Mesendoderm (in vitro differentiated cells): Measurements from ENCODE around the gene LRP11.
"Not testable (repeated sequence)": the region's sequence is repeated elsewhere in the genome, so short reads cannot be mapped to it uniquely, and the experiment has no call there.

Source experiments
- DNase-seq: peaks from one replicate; pipeline ENCODE4 v3.0.0; 2013
- H2AK5ac ChIP-seq: 2 replicates; pipeline ENCODE4 v1.6.1; 2013; ENCODE audit warnings: low read length, inconsistent platforms
- H2BK120ac ChIP-seq: 2 replicates; pipeline ENCODE4 v1.6.1; 2013; ENCODE audit warnings: low read depth, mild to moderate bottlenecking, low read length, moderate library complexity, mixed read lengths
- H2BK15ac ChIP-seq: replicated peaks from 2 replicates; pipeline ENCODE4 v1.6.1; 2013; ENCODE audit warnings: low read depth, mild to moderate bottlenecking, moderate library complexity
- H2BK5ac ChIP-seq: 2 replicates; pipeline ENCODE4 v1.6.1; 2013; ENCODE audit warnings: low read length, inconsistent platforms
- H3K18ac ChIP-seq: 2 replicates; pipeline ENCODE4 v1.6.1; 2013; ENCODE audit warnings: mild to moderate bottlenecking, low read length, mixed read lengths
- H3K23ac ChIP-seq: one replicate; pipeline ENCODE4 v1.6.1; 2013; ENCODE audit warnings: low read length
- H3K27ac ChIP-seq: 2 replicates; pipeline ENCODE4 v1.5.1; 2013; ENCODE audit warnings: low read depth, mild to moderate bottlenecking, inconsistent platforms, low read length, moderate library complexity
- H3K27me3 ChIP-seq: 2 replicates; pipeline ENCODE4 v1.6.1; 2013; ENCODE audit warnings: low read length, control low read depth, mild to moderate bottlenecking, inconsistent platforms; ENCODE audit not compliant: insufficient read depth, poor library complexity
- H3K36me3 ChIP-seq: 2 replicates; pipeline ENCODE4 v1.6.1; 2013; ENCODE audit warnings: low read length, inconsistent platforms; ENCODE audit not compliant: control insufficient read depth, insufficient read depth
- H3K4ac ChIP-seq: one replicate; pipeline ENCODE4 v1.6.1; 2013; ENCODE audit warnings: low read depth, mild to moderate bottlenecking, low read length, moderate library complexity
- H3K4me1 ChIP-seq: 2 replicates; pipeline ENCODE4 v1.6.1; 2013; ENCODE audit warnings: low read depth, low read length, inconsistent platforms; ENCODE audit not compliant: control insufficient read depth
- H3K4me2 ChIP-seq: 2 replicates; pipeline ENCODE4 v1.6.1; 2013; ENCODE audit warnings: low read length
- H3K4me3 ChIP-seq: 2 replicates; pipeline ENCODE4 v1.5.1; 2013; ENCODE audit warnings: mild to moderate bottlenecking, low read length
- H3K56ac ChIP-seq: one replicate; pipeline ENCODE4 v1.6.1; 2013; ENCODE audit warnings: low read length
- H3K79me1 ChIP-seq: 2 replicates; pipeline ENCODE4 v1.6.1; 2013; ENCODE audit warnings: low read length, inconsistent platforms
- H3K79me2 ChIP-seq: 2 replicates; pipeline ENCODE4 v1.6.1; 2013; ENCODE audit warnings: mild to moderate bottlenecking, low read length; ENCODE audit not compliant: control insufficient read depth, insufficient read depth
- H3K9ac ChIP-seq: 2 replicates; pipeline ENCODE4 v1.6.1; 2013; ENCODE audit warnings: low read length, inconsistent platforms
- H4K5ac ChIP-seq: one replicate; pipeline ENCODE4 v1.6.1; 2013; ENCODE audit warnings: low read length
- H4K8ac ChIP-seq: one replicate; pipeline ENCODE4 v1.6.1; 2013; ENCODE audit warnings: low read depth, mild to moderate bottlenecking, control low read depth, low read length, moderate library complexity
- WGBS: extraction: QIAGEN DNeasy Blood & Tissue Kit; methylation state at CpG from one replicate; pipeline ENCODE4 v1.1.7; 2013; ENCODE audit warnings: low lambda C conversion rate, missing lambda C conversion rate; ENCODE audit not compliant: insufficient coverage; ENCODE audit errors: extremely low coverage; 5-methylcytosine and 5-hydroxymethylcytosine counted together

The LRP11 gene

DNA sequence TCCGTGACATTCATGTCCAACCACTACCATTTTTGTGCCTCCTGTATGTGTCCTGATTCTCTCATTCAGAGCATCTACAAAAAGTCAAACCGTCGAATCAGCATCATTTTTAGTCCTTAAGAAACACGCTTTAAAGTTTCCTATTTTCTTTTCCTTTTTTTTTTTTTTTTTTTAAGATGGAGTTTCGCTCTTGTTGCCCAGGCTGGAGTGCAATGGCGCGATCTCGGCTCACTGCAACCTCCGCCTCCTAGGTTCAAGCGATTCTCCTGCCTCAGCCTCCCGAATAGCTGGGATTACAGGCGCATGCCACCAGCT is 1.8 kb downstream of the LRP11 start:
- not testable (repeated sequence) for H2BK120ac ChIP-seq, H3K4me1 ChIP-seq, H4K8ac ChIP-seq, H3K23ac ChIP-seq, H3K4me3 ChIP-seq, H4K5ac ChIP-seq, H3K79me1 ChIP-seq, H3K9ac ChIP-seq, H3K36me3 ChIP-seq, H3K27me3 ChIP-seq, H3K27ac ChIP-seq, H3K4me2 ChIP-seq, H2BK15ac ChIP-seq, H3K79me2 ChIP-seq, H2AK5ac ChIP-seq, H3K56ac ChIP-seq, H3K4ac ChIP-seq, DNase-seq, H3K18ac ChIP-seq, H2BK5ac ChIP-seq
- no CpG with 5 or more reads among the region's 12 CpGs for WGBS

DNA sequence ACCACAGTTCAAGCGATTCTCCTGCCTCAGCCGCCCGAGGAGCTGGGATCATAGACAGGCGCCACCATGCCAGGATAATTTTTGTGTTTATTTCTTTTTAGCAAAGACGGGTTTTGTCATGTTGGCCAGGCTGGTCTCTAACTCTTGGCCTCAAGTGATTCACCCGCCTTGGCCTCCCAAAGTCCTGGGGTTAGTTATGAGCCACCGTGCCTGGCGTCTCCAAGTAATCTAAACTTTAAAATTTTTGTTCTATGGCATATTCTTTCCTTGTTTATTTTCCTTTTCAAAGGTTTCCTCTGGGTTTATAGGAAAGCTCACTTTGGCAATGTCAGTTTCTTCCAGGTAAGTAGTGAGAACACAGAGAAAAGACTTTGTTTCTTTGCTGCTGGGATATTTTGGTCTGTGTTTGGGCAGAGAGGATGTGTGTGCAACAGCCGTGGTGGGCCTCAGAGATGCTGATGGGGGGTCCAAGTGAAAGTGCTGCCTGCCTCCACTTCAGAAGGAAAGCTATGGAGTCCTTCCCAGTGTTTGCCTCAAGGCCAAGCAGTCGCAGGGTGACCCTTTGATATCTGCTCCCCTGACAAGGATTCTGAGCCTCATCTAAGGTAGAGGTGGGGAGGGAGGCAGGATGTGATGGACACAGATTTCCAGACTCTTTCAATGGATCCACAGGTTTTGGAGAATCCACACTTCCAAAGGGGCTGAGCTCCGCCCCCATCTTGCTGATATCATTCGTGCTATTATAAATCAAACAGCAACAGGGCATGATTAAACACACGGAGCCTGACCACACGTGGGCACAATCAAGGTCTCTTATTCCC is 2.3 kb downstream of the LRP11 start:
- no peak overlapping the region for H3K9ac ChIP-seq
- no peak overlapping the region for H3K56ac ChIP-seq
- H3K4me2 ChIP-seq: no peak overlapping the region
- no peak overlapping the region for H3K4ac ChIP-seq
- no peak for DNase-seq
- no peaks in the 10 kb centered on the region for H3K27me3 ChIP-seq
- no peak overlapping the region for H2BK15ac ChIP-seq
- H3K4me3 ChIP-seq: no peak overlapping the region
- no peaks in the 10 kb centered on the region for H3K4me1 ChIP-seq
- no peaks in the 10 kb centered on the region for H3K36me3 ChIP-seq
- H3K27ac ChIP-seq: no peak overlapping the region
- H3K23ac ChIP-seq: no peak overlapping the region
- H2BK120ac ChIP-seq: no peak overlapping the region
- H4K5ac ChIP-seq: no peak overlapping the region
- H3K18ac ChIP-seq: no peak overlapping the region
- H2BK5ac ChIP-seq: no peak overlapping the region
- no CpG with 5 or more reads among the region's 14 CpGs for WGBS
- H3K79me1 ChIP-seq: no peaks in the 10 kb centered on the region
- H3K79me2 ChIP-seq: no peaks in the 10 kb centered on the region
- H4K8ac ChIP-seq: no peak overlapping the region
- H2AK5ac ChIP-seq: no peak overlapping the region

DNA sequence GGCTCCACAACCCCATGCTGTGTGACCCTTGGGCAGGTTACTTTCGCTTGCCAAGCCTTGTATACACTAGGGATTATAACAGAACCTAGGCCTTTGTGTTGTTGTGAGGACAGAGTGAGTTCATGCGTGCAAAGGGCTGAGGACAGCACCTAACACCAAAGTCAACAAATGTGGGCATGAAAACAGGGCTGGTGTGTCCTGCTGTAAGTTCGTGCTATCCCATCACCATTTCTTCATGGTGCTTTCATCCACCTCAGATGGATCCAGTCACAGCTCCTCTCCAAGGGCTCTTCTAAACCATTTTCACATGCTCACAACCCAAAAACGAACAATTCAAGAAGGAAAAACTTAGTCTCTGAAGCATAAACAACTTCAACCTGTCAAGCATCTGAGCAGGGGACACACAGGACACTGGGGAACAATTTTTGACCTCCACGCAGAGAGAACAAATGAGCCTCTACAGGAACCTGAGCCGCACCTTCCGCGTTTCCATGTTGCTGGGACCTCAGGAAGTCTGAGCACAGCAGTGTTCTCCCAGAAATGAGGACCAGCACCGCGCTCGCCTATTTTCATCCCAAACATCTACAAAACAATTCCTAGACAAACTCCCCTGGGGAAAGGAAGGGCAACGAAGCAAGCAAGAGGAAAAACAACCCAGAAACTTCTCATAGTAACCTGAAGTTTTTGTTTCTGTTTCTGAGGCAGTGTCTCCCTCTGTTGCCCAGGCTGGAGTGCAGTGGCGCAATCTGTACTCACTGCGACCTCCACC is 3.1 kb downstream of the LRP11 start:
- Histone ChIP-seq H3K23ac (no peak overlapping the region), H2BK5ac (no peak overlapping the region), H3K9ac (no peak overlapping the region), H2BK15ac (no peak overlapping the region), H3K4ac (no peak overlapping the region), H3K27me3 (no peaks in the 10 kb centered on the region), H2AK5ac (no peak overlapping the region), H3K27ac (no peak overlapping the region), H3K18ac (no peak overlapping the region), H3K4me3 (no peak overlapping the region), H3K79me2 (no peaks in the 10 kb centered on the region), H2BK120ac (no peak overlapping the region), H3K79me1 (no peaks in the 10 kb centered on the region), H4K8ac (no peak overlapping the region), H3K4me2 (no peak overlapping the region), H3K56ac (no peak overlapping the region), H4K5ac (no peak overlapping the region), H3K36me3 (no peaks in the 10 kb centered on the region), H3K4me1 (no peaks in the 10 kb centered on the region)
- DNase-seq: no peak
- WGBS: no CpG with 5 or more reads among the region's 14 CpGs

DNA sequence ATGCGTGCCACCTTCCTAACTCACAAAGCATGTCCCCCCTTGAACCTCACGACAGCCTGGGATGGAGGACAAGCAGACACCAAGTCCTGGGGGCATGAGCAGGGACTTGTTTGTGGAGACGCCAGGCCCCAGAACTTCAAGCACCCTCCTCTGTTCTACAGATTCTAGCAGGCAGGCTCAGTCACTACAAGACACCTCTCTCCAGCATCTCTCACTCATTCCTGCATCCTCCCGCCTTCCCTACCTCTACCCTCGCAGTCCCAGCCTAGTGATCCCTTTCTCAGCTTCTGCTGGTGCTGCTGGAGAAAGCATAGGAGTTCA is 3.7 kb downstream of the LRP11 start:
- Histone ChIP-seq H3K79me1 (no peaks in the 10 kb centered on the region), H3K9ac (no peak overlapping the region), H3K4me1 (no peaks in the 10 kb centered on the region), H3K56ac (no peak overlapping the region), H2BK5ac (no peak overlapping the region), H3K27me3 (no peaks in the 10 kb centered on the region), H3K36me3 (no peaks in the 10 kb centered on the region), H3K4ac (no peak overlapping the region), H2AK5ac (no peak overlapping the region), H3K18ac (no peak overlapping the region), H4K8ac (no peak overlapping the region), H3K79me2 (no peaks in the 10 kb centered on the region), H4K5ac (no peak overlapping the region), H2BK120ac (no peak overlapping the region), H2BK15ac (no peak overlapping the region), H3K4me3 (no peak overlapping the region), H3K27ac (no peak overlapping the region), H3K23ac (no peak overlapping the region), H3K4me2 (no peak overlapping the region)
- no peak for DNase-seq
- WGBS: no CpG with 5 or more reads among the region's 5 CpGs

DNA sequence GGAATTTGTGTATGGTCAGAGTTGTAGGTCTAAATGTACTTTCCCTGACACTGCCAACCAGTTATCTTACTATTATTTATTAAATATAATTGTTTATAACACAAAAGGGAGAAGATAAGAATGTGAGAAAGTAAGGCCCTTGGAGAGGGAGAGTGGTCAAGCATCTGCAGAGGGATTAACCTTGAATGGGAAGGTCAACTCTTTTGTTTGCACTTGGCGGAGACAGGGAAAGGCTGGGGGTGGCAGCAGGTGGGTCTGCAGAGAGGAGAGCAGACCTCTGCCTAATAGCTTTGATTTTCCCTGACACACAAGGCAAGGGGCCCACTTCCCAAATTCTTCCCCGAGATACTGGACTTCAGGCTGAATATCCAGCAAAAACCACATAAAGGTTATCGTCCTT is 4.2 kb downstream of the LRP11 start:
- Histone ChIP-seq H3K4me1 (no peaks in the 10 kb centered on the region), H2BK15ac (no peak overlapping the region), H3K79me1 (no peaks in the 10 kb centered on the region), H4K5ac (no peak overlapping the region), H3K36me3 (no peaks in the 10 kb centered on the region), H3K4ac (no peak overlapping the region), H2BK5ac (no peak overlapping the region), H3K79me2 (no peaks in the 10 kb centered on the region), H2AK5ac (no peak overlapping the region), H2BK120ac (no peak overlapping the region), H3K56ac (no peak overlapping the region), H4K8ac (no peak overlapping the region), H3K9ac (no peak overlapping the region), H3K18ac (no peak overlapping the region), H3K27ac (no peak overlapping the region), H3K4me3 (no peak overlapping the region), H3K27me3 (no peaks in the 10 kb centered on the region), H3K4me2 (no peak overlapping the region), H3K23ac (no peak overlapping the region)
- DNase-seq: no peak
- WGBS: no CpG with 5 or more reads among the region's 3 CpGs
